Loucy (cell line): ENCODE measurements around the gene SAMD9.
A peak's percentile ranks its signal among the peaks of the same experiment; 100 is the strongest.

Experiments used
- H2AFZ ChIP-seq: fragments of 200-600 bp; sonication (generic); 2 replicates; pipeline ENCODE4 v1.6.0; 2016; ENCODE audit warnings: antibody characterized with exemption, mild to moderate bottlenecking, low read length, moderate library complexity
- H3F3A ChIP-seq: fragments of 200-600 bp; 2 replicates; pipeline ENCODE4 v1.6.0; 2016; ENCODE audit warnings: antibody characterized with exemption, low read depth, mild to moderate bottlenecking
- H3K27me3 ChIP-seq: fragments of 200-600 bp; sonication (generic); 2 replicates; pipeline ENCODE4 v1.6.1; 2014; ENCODE audit warnings: low read length, mild to moderate bottlenecking; ENCODE audit not compliant: insufficient read depth, poor library complexity, severe bottlenecking
- H3K36me3 ChIP-seq: fragments of 200-600 bp; sonication (generic); 2 replicates; pipeline ENCODE4 v1.6.1; 2016; ENCODE audit warnings: low read length; ENCODE audit not compliant: insufficient read depth
- H3K4me1 ChIP-seq: fragments of 200-600 bp; sonication (generic); 2 replicates; pipeline ENCODE4 v1.5.1; 2014; ENCODE audit warnings: low read length, mild to moderate bottlenecking; ENCODE audit not compliant: insufficient read depth, poor library complexity, severe bottlenecking
- H3K4me2 ChIP-seq: fragments of 200-600 bp; sonication (generic); 2 replicates; pipeline ENCODE4 v1.6.0; 2014; ENCODE audit warnings: antibody characterized with exemption, low read length, low read depth, mild to moderate bottlenecking; ENCODE audit not compliant: poor library complexity, severe bottlenecking
- H3K4me3 ChIP-seq: fragments of 200-600 bp; sonication (generic); 2 replicates; pipeline ENCODE4 v1.5.1; 2014; ENCODE audit warnings: low read length, mild to moderate bottlenecking, mixed read lengths; ENCODE audit not compliant: poor library complexity, severe bottlenecking
- H3K79me2 ChIP-seq: fragments of 200-600 bp; sonication (generic); 2 replicates; pipeline ENCODE4 v1.6.1; 2014; ENCODE audit warnings: low read length; ENCODE audit not compliant: insufficient read depth
- H3K9ac ChIP-seq: fragments of 200-600 bp; sonication (generic); 2 replicates; pipeline ENCODE4 v1.6.0; 2014; ENCODE audit warnings: mild to moderate bottlenecking, low read depth, low read length, moderate library complexity; ENCODE audit not compliant: poor library complexity, severe bottlenecking
- H3K9me2 ChIP-seq: fragments of 200-600 bp; sonication (generic); replicated peaks from 2 replicates; pipeline ENCODE4 v1.6.1; 2016; ENCODE audit warnings: low read depth, low read length, mixed read lengths
- H3K9me3 ChIP-seq: fragments of 200-600 bp; sonication (generic); 2 replicates; pipeline ENCODE4 v1.6.1; 2014; ENCODE audit warnings: mild to moderate bottlenecking, antibody characterized with exemption, low read length, low read depth; ENCODE audit not compliant: insufficient read depth
- H4K20me1 ChIP-seq: fragments of 200-600 bp; sonication (generic); 2 replicates; pipeline ENCODE4 v1.6.0; 2014; ENCODE audit warnings: antibody characterized with exemption, low read length, mild to moderate bottlenecking; ENCODE audit not compliant: insufficient read depth, poor library complexity, severe bottlenecking
- EZH2phosphoT487 ChIP-seq: fragments of 200-600 bp; IDR thresholded peaks from 2 replicates; pipeline ENCODE4 v1.6.1; 2018; ENCODE audit warnings: antibody characterized with exemption, mild to moderate bottlenecking, moderate library complexity, borderline replicate concordance
- TF ChIP-seq, protein P1 (sequence below): fragments of 200-600 bp; sonication (generic); conservative IDR thresholded peaks from 2 replicates; pipeline ENCODE4 v1.5.1; 2014; ENCODE audit warnings: mild to moderate bottlenecking, antibody characterized with exemption, low read length

SAMD9 gene

DNA sequence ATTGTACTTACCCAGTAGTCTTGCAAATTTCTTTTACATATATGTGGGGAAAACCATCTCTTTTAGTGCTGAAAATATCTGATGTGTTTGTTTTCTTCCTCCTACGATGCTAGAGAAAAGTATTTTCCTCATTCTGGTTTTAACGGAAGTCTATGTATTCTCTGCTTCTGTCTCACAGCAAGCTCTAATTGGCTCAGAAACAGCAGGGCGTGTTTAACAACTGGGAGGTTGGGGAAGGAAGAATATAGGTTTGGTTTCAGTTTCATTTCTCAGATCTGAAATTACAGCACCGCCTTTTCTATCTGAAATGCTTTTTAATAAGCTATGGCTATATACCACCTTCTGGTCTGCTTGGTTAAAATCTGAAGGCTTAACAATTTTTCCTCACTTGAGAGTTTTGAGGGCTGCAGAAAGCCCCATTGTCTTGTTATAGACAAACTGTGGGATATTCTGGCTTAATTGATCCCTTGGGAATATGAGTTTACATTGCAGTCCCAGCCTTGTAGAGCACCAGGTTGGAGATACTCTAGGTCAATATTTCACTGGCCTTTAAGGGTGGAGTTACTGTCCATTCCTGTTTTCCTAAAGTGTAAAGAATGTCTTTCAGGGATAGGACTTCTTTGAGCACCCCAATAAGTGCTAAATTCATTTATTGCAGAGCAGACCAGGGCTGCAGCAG, at the start of gene SAMD9:
SAMD9 (minus strand) TSS at position 128 of the 679 bp plus-strand sequence. CDS start 11,882 bp downstream, outside the sequence.
- Histone ChIP-seq H3F3A (no peaks in the 10 kb centered on the region), H3K36me3 (no peaks in the 10 kb centered on the region), H3K9me2 (no peaks in the 10 kb centered on the region), H3K4me2 (peak within 1 kb of the TSS; percentile 90), H3K9ac (peak within 1 kb of the TSS; percentile 70), H3K27me3 (no peaks in the 10 kb centered on the region), H3K4me1 (peaks cover 33% of the 10 kb centered on the region), H3K79me2 (peaks cover 22% of the 10 kb centered on the region), H4K20me1 (no peaks in the 10 kb centered on the region), H3K9me3 (no peaks in the 10 kb centered on the region), H3K4me3 (peak within 1 kb of the TSS; percentile 83), H2AFZ (peak within 1 kb of the TSS; percentile 84)
- TF ChIP-seq EZH2phosphoT487 = no peak
- TF ChIP-seq, protein P1, sequence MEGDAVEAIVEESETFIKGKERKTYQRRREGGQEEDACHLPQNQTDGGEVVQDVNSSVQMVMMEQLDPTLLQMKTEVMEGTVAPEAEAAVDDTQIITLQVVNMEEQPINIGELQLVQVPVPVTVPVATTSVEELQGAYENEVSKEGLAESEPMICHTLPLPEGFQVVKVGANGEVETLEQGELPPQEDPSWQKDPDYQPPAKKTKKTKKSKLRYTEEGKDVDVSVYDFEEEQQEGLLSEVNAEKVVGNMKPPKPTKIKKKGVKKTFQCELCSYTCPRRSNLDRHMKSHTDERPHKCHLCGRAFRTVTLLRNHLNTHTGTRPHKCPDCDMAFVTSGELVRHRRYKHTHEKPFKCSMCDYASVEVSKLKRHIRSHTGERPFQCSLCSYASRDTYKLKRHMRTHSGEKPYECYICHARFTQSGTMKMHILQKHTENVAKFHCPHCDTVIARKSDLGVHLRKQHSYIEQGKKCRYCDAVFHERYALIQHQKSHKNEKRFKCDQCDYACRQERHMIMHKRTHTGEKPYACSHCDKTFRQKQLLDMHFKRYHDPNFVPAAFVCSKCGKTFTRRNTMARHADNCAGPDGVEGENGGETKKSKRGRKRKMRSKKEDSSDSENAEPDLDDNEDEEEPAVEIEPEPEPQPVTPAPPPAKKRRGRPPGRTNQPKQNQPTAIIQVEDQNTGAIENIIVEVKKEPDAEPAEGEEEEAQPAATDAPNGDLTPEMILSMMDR = no peak

DNA sequence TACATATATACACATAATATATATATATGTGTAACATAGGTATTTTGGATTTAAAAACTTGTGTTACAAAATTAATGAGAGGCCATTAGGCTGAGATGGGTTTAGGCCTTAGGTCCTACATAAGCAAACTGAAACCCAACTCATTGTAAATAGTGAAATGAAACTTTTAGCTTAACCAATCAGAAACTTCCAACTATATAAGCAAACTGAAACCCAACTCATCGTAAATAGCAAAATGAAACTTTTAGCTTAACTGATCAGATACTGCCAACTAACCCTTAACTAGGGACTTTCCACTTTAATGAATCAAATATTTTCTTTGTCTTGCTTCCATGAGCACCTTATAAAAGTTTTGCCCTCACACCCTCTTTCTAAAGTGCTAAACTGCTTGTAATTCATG, 47.7 kb upstream of the SAMD9 start:
- peaks cover 4% of the 10 kb centered on the region for H3K9me3 ChIP-seq
- no peak overlapping the region for H3K4me3 ChIP-seq
- H3K4me2 ChIP-seq = no peak overlapping the region
- no peaks in the 10 kb centered on the region for H3K36me3 ChIP-seq
- H3K79me2 ChIP-seq = no peaks in the 10 kb centered on the region
- H4K20me1 ChIP-seq = no peaks in the 10 kb centered on the region
- no peaks in the 10 kb centered on the region for H3F3A ChIP-seq
- no peak overlapping the region for H3K9ac ChIP-seq
- TF ChIP-seq, protein P1 = no peak
- TF ChIP-seq EZH2phosphoT487 = no peak
- H3K4me1 ChIP-seq = no peaks in the 10 kb centered on the region
- H2AFZ ChIP-seq = no peak overlapping the region
- H3K9me2 ChIP-seq = no peaks in the 10 kb centered on the region
- no peaks in the 10 kb centered on the region for H3K27me3 ChIP-seq

DNA sequence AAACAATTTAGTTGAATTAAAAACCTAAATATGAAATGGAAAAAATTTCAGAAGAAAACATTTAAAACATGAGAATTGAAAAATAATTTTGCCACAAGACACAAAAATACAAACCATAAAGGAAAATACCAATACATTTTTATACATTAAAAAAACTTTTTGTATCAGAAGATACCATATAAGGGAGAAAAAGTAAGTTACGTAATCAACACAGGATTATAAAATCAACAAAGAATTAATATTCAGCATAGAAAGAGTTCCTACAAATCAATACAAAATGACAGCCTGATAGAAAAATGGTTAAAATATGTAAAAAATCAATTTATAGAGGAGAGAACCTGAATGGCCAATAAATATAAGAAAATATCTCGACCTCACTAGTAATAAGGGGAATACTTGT, 47.0 kb upstream of the SAMD9 start:
- H3K9me3 ChIP-seq = peaks cover 4% of the 10 kb centered on the region
- TF ChIP-seq, protein P1 = no peak
- TF ChIP-seq EZH2phosphoT487 = no peak
- no peaks in the 10 kb centered on the region for H3K9me2 ChIP-seq
- H2AFZ ChIP-seq = no peak overlapping the region
- H3K79me2 ChIP-seq = no peaks in the 10 kb centered on the region
- H3K9ac ChIP-seq = no peak overlapping the region
- no peaks in the 10 kb centered on the region for H3K36me3 ChIP-seq
- no peak overlapping the region for H3K4me3 ChIP-seq
- H4K20me1 ChIP-seq = no peaks in the 10 kb centered on the region
- H3K27me3 ChIP-seq = no peaks in the 10 kb centered on the region
- H3K4me1 ChIP-seq = no peaks in the 10 kb centered on the region
- no peaks in the 10 kb centered on the region for H3F3A ChIP-seq
- H3K4me2 ChIP-seq = no peak overlapping the region
